Brain pericyte (primary cell): ENCODE measurements around the gene FJX1.

Source experiments
- DNase-seq: peaks from one replicate; pipeline ENCODE4 v3.0.0-alpha.2; 2012; ENCODE audit warnings: low read depth, low spot score

Gene FJX1

GRCh38 chr11:35606206-35606605 lies 12.1 kb upstream of the FJX1 start:
- no peak for DNase-seq

- no peak for DNase-seq
These were observed 9.8 kb upstream of the FJX1 start for GRCh38 chr11:35608502-35608901.

GRCh38 chr11:35609656-35610055 lies 8.6 kb upstream of the FJX1 start:
- DNase-seq: no peak

GRCh38 chr11:35610631-35611030 lies 7.6 kb upstream of the FJX1 start:
- no peak for DNase-seq

- DNase-seq: no peak
These were observed 6.5 kb upstream of the FJX1 start for GRCh38 chr11:35611741-35612140.

- no peak for DNase-seq
These were observed 3.2 kb upstream of the FJX1 start for GRCh38 chr11:35614939-35615569.

- DNase-seq: no peak
These were observed 2.0 kb upstream of the FJX1 start for GRCh38 chr11:35615921-35616900.

GRCh38 chr11:35617316-35617686 lies 959 bp upstream of the FJX1 start:
- DNase-seq: no peak

- DNase-seq: no peak
These were observed 346 bp downstream of the FJX1 start for GRCh38 chr11:35618497-35619115.

GRCh38 chr11:35619116-35619854 lies 1.0 kb downstream of the FJX1 start:
- DNase-seq: no peak

- DNase-seq: no peak
These were observed 1.8 kb downstream of the FJX1 start for GRCh38 chr11:35619855-35620640.

GRCh38 chr11:35620795-35621194 lies 2.5 kb downstream of the FJX1 start:
- DNase-seq: no peak

GRCh38 chr11:35621620-35622019 lies 3.4 kb downstream of the FJX1 start:
- no peak for DNase-seq

- DNase-seq: no peak
These were observed 3.8 kb downstream of the FJX1 start for GRCh38 chr11:35622070-35622469.

GRCh38 chr11:35623621-35624168 lies 5.4 kb downstream of the FJX1 start:
- DNase-seq: peak; percentile 73

- no peak for DNase-seq
These were observed 6.1 kb downstream of the FJX1 start for GRCh38 chr11:35624316-35624715.

- DNase-seq: no peak
These were observed 6.5 kb downstream of the FJX1 start for GRCh38 chr11:35624781-35625180.

GRCh38 chr11:35626501-35626900 lies 8.2 kb downstream of the FJX1 start:
- no peak for DNase-seq

GRCh38 chr11:35629511-35629910 lies 11.3 kb downstream of the FJX1 start:
- no peak for DNase-seq

- no peak for DNase-seq
These were observed 11.7 kb downstream of the FJX1 start for GRCh38 chr11:35629914-35630313.

- DNase-seq: no peak
These were observed 13.6 kb downstream of the FJX1 start for GRCh38 chr11:35631891-35632290.
